Neural cell (in vitro differentiated cells): Measurements from ENCODE around the gene DSC3. TPM values are rescaled to one million over a fixed set of nuclear protein-coding genes. Genes with fewer than 3 reads are reported as not detected.

Experiments used
- H2AFZ ChIP-seq: fragments of 200-600, 300-800 bp; sonication (generic), shearing (Covaris generic); 2 replicates; pipeline ENCODE4 v1.6.0; 2014; ENCODE audit warnings: low read depth, mild to moderate bottlenecking, antibody characterized with exemption, low read length, moderate library complexity
- H3F3A ChIP-seq: fragments of 200-600 bp; shearing (Covaris generic); 2 replicates; pipeline ENCODE4 v1.6.1; 2016; ENCODE audit warnings: mild to moderate bottlenecking, moderate library complexity, mixed read lengths, antibody characterized with exemption, low read length; ENCODE audit not compliant: insufficient read depth, poor library complexity, severe bottlenecking
- H3K27ac ChIP-seq: fragments of 200-600, 300-800 bp; sonication (generic), shearing (Covaris generic); 2 replicates; pipeline ENCODE4 v1.5.1; 2014; ENCODE audit warnings: mild to moderate bottlenecking, low read length, moderate library complexity
- H3K27me3 ChIP-seq: fragments of 300-800, 200-600 bp; sonication (generic), shearing (Covaris generic); 2 replicates; pipeline ENCODE4 v1.6.0; 2014; ENCODE audit warnings: mild to moderate bottlenecking, low read depth, low read length, moderate library complexity; ENCODE audit not compliant: insufficient read depth
- H3K36me3 ChIP-seq: fragments of 300-800, 200-600 bp; sonication (generic), shearing (Covaris generic); 2 replicates; pipeline ENCODE4 v1.5.1; 2014; ENCODE audit warnings: mild to moderate bottlenecking, antibody characterized with exemption, low read length, moderate library complexity; ENCODE audit not compliant: insufficient read depth
- H3K4me2 ChIP-seq: fragments of 300-800, 200-600 bp; sonication (generic), shearing (Covaris generic); 2 replicates; pipeline ENCODE4 v1.6.0; 2014; ENCODE audit warnings: mild to moderate bottlenecking, low read length
- H3K4me3 ChIP-seq: fragments of 300-800, 200-600 bp; sonication (generic), shearing (Covaris generic); 2 replicates; pipeline ENCODE4 v1.5.1; 2014; ENCODE audit warnings: mild to moderate bottlenecking, low read length, moderate library complexity
- H3K79me2 ChIP-seq: fragments of 200-600 bp; shearing (Covaris generic); replicated peaks from 2 replicates; pipeline ENCODE4 v1.6.0; 2014; ENCODE audit warnings: mild to moderate bottlenecking, low read length, moderate library complexity; ENCODE audit not compliant: insufficient read depth
- H3K9ac ChIP-seq: fragments of 300-800, 200-600 bp; sonication (generic), shearing (Covaris generic); 2 replicates; pipeline ENCODE4 v1.6.1; 2016; ENCODE audit warnings: mild to moderate bottlenecking, low read length, mixed read lengths
- H3K9me2 ChIP-seq: fragments of 200-600 bp; shearing (Covaris generic); 2 replicates; pipeline ENCODE4 v1.6.1; 2016; ENCODE audit warnings: mild to moderate bottlenecking, low read length, mixed read lengths; ENCODE audit not compliant: insufficient read depth
- H3K9me3 ChIP-seq: fragments of 200-600, 300-800 bp; sonication (generic), shearing (Covaris generic); 2 replicates; pipeline ENCODE4 v1.6.1; 2016; ENCODE audit warnings: mild to moderate bottlenecking, mixed run types, low read length, moderate library complexity, mixed read lengths
- H4K20me1 ChIP-seq: fragments of 200-600 bp; shearing (Covaris generic); 2 replicates; pipeline ENCODE4 v1.6.1; 2016; ENCODE audit warnings: mild to moderate bottlenecking, mixed run types; ENCODE audit not compliant: insufficient read depth
- CTCF ChIP-seq: fragments of 450-650 bp; IDR thresholded peaks from 2 replicates; pipeline ENCODE4 v1.5.1; 2014; ENCODE audit warnings: antibody characterized with exemption, mild to moderate bottlenecking, moderate library complexity; ENCODE audit not compliant: poor library complexity, severe bottlenecking
- EP300 ChIP-seq: fragments of 450-650 bp; conservative IDR thresholded peaks from 2 replicates; pipeline ENCODE4 v1.6.1; 2014; ENCODE audit warnings: antibody characterized with exemption, mild to moderate bottlenecking, moderate library complexity; ENCODE audit not compliant: poor library complexity, severe bottlenecking
- EZH2 ChIP-seq: fragments of 200-600, 300-800 bp; shearing (Covaris generic), sonication (generic); IDR thresholded peaks from 2 replicates; pipeline ENCODE4 v1.6.1; 2014; ENCODE audit warnings: antibody characterized with exemption, low read length, borderline replicate concordance, mild to moderate bottlenecking; ENCODE audit not compliant: insufficient read depth, poor library complexity, severe bottlenecking
- MXI1 ChIP-seq: fragments of 450-650 bp; conservative IDR thresholded peaks from 2 replicates; pipeline ENCODE4 v1.6.1; 2014; ENCODE audit warnings: antibody characterized with exemption, mild to moderate bottlenecking; ENCODE audit not compliant: poor library complexity, severe bottlenecking
- POLR2AphosphoS5 ChIP-seq: IDR thresholded peaks from 2 replicates; pipeline ENCODE4 v1.6.1; 2012
- RAD21 ChIP-seq: fragments of 450-650 bp; conservative IDR thresholded peaks from 2 replicates; pipeline ENCODE4 v1.6.1; 2014; ENCODE audit warnings: antibody characterized with exemption, mild to moderate bottlenecking, moderate library complexity
- SMC3 ChIP-seq: fragments of 450-650 bp; conservative IDR thresholded peaks from 2 replicates; pipeline ENCODE4 v1.6.1; 2014; ENCODE audit warnings: antibody characterized with exemption, mild to moderate bottlenecking, moderate library complexity; ENCODE audit not compliant: poor library complexity
- TAF1 ChIP-seq: IDR thresholded peaks from 2 replicates; pipeline ENCODE4 v1.6.1; 2012; ENCODE audit warnings: low read depth
- polyA plus RNA-seq: library from polyadenylated mRNA; depleted of rRNA; stranded (reverse); fragments of >200 nt; gene quantifications from 2 replicates; pipeline ENCODE4 v1.2.3, GENCODE V29; 2014
- TF ChIP-seq, protein P1 (sequence below): IDR thresholded peaks from 2 replicates; pipeline ENCODE4 v1.6.1; 2012; ENCODE audit warnings: borderline replicate concordance

DSC3 gene
- polyA plus RNA-seq, 1 donor from 2014 or later: not detected

DNA sequence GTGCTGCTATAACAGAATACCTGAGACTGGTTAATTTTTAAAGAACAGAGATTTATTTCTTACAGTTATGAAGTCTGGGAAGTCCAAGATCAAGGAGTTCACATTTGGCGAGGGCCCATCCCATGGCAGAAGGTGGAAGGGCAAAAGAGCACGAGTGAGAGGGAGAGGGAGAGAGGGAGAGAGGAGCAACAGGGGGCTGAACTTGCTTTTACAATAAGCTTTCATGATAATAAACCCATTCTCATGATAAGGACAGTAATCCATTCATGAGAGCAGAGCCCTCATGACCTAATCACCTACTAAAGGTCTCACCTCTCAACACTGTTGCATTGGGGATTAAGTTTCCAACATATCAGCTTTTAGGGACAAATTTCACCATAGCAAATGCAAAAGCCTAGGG is 45.3 kb downstream of the DSC3 start:
- no peak overlapping the region for H3K9ac ChIP-seq
- H3K27me3 ChIP-seq: no peaks in the 10 kb centered on the region
- no peaks in the 10 kb centered on the region for H3K9me2 ChIP-seq
- no peak overlapping the region for H3K27ac ChIP-seq
- no peaks in the 10 kb centered on the region for H4K20me1 ChIP-seq
- H2AFZ ChIP-seq: no peak overlapping the region
- no peak overlapping the region for H3K4me2 ChIP-seq
- no peak for TF ChIP-seq TAF1
- TF ChIP-seq SMC3: no peak
- no peak for TF ChIP-seq EP300
- TF ChIP-seq, protein P1, sequence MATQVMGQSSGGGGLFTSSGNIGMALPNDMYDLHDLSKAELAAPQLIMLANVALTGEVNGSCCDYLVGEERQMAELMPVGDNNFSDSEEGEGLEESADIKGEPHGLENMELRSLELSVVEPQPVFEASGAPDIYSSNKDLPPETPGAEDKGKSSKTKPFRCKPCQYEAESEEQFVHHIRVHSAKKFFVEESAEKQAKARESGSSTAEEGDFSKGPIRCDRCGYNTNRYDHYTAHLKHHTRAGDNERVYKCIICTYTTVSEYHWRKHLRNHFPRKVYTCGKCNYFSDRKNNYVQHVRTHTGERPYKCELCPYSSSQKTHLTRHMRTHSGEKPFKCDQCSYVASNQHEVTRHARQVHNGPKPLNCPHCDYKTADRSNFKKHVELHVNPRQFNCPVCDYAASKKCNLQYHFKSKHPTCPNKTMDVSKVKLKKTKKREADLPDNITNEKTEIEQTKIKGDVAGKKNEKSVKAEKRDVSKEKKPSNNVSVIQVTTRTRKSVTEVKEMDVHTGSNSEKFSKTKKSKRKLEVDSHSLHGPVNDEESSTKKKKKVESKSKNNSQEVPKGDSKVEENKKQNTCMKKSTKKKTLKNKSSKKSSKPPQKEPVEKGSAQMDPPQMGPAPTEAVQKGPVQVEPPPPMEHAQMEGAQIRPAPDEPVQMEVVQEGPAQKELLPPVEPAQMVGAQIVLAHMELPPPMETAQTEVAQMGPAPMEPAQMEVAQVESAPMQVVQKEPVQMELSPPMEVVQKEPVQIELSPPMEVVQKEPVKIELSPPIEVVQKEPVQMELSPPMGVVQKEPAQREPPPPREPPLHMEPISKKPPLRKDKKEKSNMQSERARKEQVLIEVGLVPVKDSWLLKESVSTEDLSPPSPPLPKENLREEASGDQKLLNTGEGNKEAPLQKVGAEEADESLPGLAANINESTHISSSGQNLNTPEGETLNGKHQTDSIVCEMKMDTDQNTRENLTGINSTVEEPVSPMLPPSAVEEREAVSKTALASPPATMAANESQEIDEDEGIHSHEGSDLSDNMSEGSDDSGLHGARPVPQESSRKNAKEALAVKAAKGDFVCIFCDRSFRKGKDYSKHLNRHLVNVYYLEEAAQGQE: no peak
- TF ChIP-seq MXI1: no peak
- no peak for TF ChIP-seq EZH2
- no peak for TF ChIP-seq CTCF
- TF ChIP-seq POLR2AphosphoS5: no peak
- TF ChIP-seq RAD21: no peak
- no peaks in the 10 kb centered on the region for H3K36me3 ChIP-seq
- H3K9me3 ChIP-seq: no peaks in the 10 kb centered on the region
- H3K4me3 ChIP-seq: no peak overlapping the region
- H3K79me2 ChIP-seq: no peaks in the 10 kb centered on the region
- H3F3A ChIP-seq: no peaks in the 10 kb centered on the region

DNA sequence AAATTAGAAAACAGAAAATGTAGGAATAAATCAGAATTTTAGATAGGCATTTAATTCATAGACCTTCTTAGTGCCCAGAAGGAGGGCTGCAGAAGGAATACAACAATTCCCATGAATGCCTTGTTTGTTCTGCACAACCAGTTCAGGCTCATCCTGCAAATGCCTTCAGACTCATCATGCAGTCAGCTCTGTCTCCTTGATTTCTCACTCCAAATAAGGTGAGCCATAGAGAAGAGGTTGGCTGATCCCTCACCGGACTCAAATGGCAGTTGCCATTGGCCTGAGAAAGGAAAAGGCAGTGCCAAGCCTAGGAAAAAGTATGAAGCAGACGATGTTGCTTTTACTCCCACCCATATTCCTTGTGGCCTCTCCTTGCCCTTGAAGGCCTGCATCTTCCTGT is 50.3 kb downstream of the DSC3 start:
- H3K79me2 ChIP-seq: no peaks in the 10 kb centered on the region
- H3K4me2 ChIP-seq: no peak overlapping the region
- no peaks in the 10 kb centered on the region for H3K27me3 ChIP-seq
- no peak overlapping the region for H3K27ac ChIP-seq
- H3K36me3 ChIP-seq: no peaks in the 10 kb centered on the region
- H3K9me3 ChIP-seq: no peaks in the 10 kb centered on the region
- H3F3A ChIP-seq: no peaks in the 10 kb centered on the region
- TF ChIP-seq RAD21 (no peak), EP300 (no peak), TAF1 (no peak), CTCF (no peak), SMC3 (no peak), MXI1 (no peak), EZH2 (no peak), POLR2AphosphoS5 (no peak)
- TF ChIP-seq, protein P1: no peak
- H3K9me2 ChIP-seq: no peaks in the 10 kb centered on the region
- H4K20me1 ChIP-seq: no peaks in the 10 kb centered on the region
- no peak overlapping the region for H3K9ac ChIP-seq
- H2AFZ ChIP-seq: no peak overlapping the region
- no peak overlapping the region for H3K4me3 ChIP-seq
